A673 (cell line): Measurements from ENCODE around the gene SPDEF.

Experiments
- CTCF ChIP-seq: fragments of 300-800, 200-600 bp; sonication (generic); conservative IDR thresholded peaks from 2 replicates; pipeline ENCODE4 v1.5.1; 2017; ENCODE audit warnings: low read depth, mild to moderate bottlenecking, antibody characterized with exemption, low read length, moderate library complexity, mixed read lengths
- EZH2 ChIP-seq: fragments of 200-600 bp; sonication (generic); IDR thresholded peaks from 2 replicates; pipeline ENCODE4 v1.6.1; 2017; ENCODE audit warnings: borderline replicate concordance, low read depth, mild to moderate bottlenecking, mixed read lengths, antibody characterized with exemption, low read length; ENCODE audit not compliant: poor library complexity, severe bottlenecking

GRCh38 chr6:34509782-34510181, 46.3 kb downstream of the SPDEF start:
- TF ChIP-seq EZH2 (no peak), CTCF (no peak)
